NCI-H2196 treated with DMSO at 0.1 percent for 48 hours (cell line): ENCODE data around the gene KCP.
"Not testable (repeated sequence)": the region's sequence is repeated elsewhere in the genome, so short reads cannot be mapped to it uniquely, and the experiment has no call there.

Experiments
- DNase-seq: peaks from one replicate; lab custom pipeline; 2025; ENCODE audit not compliant: unreplicated experiment; lab: John Stamatoyannopoulos, UW

Gene KCP

GRCh38 chr7:128910569-128910945 lies at the start of gene KCP:
Gene KCP (minus strand): TSS chr7:128910709. CDS start chr7:128910676, 33 bp downstream.
- no peak for DNase-seq

GRCh38 chr7:128959296-128959695 lies 48.8 kb upstream of the KCP start:
- no peak for DNase-seq

- no peak for DNase-seq
Measured at GRCh38 chr7:128955981-128956380, 45.5 kb upstream of the KCP start.

- DNase-seq = no peak
Measured at GRCh38 chr7:128954830-128955802, 44.6 kb upstream of the KCP start.

- DNase-seq = no peak
Measured at GRCh38 chr7:128954150-128954549, 43.6 kb upstream of the KCP start.

GRCh38 chr7:128951296-128951695 lies 40.8 kb upstream of the KCP start:
- DNase-seq = no peak

- no peak for DNase-seq
Measured at GRCh38 chr7:128948976-128949760, 38.7 kb upstream of the KCP start.

GRCh38 chr7:128948312-128948973 lies 37.9 kb upstream of the KCP start:
- no peak for DNase-seq

GRCh38 chr7:128947854-128948253 lies 37.3 kb upstream of the KCP start:
- no peak for DNase-seq

GRCh38 chr7:128946936-128947830 lies 36.7 kb upstream of the KCP start:
- DNase-seq = no peak

GRCh38 chr7:128945668-128946366 lies 35.3 kb upstream of the KCP start:
- no peak for DNase-seq

- no peak for DNase-seq
Measured at GRCh38 chr7:128944487-128945236, 34.2 kb upstream of the KCP start.

- DNase-seq = not testable (repeated sequence)
Measured at GRCh38 chr7:128943251-128943650, 32.7 kb upstream of the KCP start.

GRCh38 chr7:128941946-128942526 lies 31.5 kb upstream of the KCP start:
- DNase-seq = no peak

GRCh38 chr7:128941323-128941890 lies 30.9 kb upstream of the KCP start:
- DNase-seq = no peak

GRCh38 chr7:128940494-128941322 lies 30.2 kb upstream of the KCP start:
- DNase-seq = no peak

GRCh38 chr7:128939861-128940410 lies 29.4 kb upstream of the KCP start:
- DNase-seq = no peak
